ENCODE measurements around the gene DLEC1.

The DLEC1 gene

DNA sequence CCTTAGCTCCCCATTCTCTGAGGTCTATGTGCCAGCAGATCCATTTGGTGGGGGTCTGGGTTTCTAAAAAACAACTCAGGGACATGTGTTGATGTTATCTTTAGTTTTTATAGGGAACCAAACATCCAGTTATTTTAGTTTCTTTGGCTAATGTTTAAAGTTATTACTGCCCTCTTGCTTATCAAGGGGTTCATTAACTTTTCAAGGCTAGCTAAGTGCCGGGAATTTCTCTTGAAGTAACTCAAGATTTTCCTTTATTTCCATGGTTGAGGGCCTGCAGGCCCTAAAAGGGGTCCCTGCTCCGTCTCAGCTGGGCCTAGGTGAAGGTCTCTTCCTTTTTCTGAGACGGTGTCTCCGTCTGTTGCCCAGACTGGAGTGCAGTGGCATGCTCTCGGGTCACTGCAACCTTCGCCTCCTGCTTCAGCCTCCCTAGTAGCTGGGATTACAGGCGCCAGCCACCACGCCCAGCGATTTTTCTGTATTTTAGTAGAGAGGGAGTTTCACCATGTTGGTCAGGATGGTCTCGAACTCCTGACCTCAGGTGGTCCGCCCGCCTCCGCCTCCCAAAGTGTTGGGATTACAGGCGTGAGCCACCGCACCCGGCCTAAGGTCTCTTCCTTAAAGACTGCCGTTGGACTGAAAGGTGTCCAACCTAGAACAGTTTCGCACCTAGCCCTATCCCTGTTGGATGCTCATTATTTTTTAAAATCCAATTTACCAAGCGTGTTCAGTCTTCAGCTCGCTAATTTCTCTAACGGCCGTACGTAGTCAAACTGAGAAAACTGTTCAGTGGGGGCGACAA lies 125.0 kb downstream of the DLEC1 start:
- DNase-seq: no peak

DNA sequence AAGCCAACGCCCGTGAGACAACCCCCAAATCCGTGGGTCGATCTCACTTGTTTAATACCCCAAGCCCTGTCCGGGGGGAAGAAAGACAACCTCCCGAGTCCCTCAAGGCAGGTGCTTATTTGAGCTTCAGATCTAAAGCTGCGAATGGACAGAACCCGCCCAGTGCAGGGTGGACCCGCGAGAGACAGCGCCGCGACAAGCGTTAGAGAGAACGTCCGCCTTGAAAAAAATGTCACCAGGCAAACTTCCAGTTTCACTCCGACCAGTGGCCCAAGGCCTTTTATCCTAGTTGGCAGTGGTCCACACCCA lies 125.6 kb downstream of the DLEC1 start:
- no peak for DNase-seq

- peak; percentile 92 for DNase-seq
Observed at GRCh38 chr3:38164952-38165721, 126.1 kb downstream of the DLEC1 start, which contains the start of gene OXSR1. TSS of gene OXSR1 (plus strand) at chr3:38165537. CDS start at chr3:38165877, 340 bp downstream.

DNA sequence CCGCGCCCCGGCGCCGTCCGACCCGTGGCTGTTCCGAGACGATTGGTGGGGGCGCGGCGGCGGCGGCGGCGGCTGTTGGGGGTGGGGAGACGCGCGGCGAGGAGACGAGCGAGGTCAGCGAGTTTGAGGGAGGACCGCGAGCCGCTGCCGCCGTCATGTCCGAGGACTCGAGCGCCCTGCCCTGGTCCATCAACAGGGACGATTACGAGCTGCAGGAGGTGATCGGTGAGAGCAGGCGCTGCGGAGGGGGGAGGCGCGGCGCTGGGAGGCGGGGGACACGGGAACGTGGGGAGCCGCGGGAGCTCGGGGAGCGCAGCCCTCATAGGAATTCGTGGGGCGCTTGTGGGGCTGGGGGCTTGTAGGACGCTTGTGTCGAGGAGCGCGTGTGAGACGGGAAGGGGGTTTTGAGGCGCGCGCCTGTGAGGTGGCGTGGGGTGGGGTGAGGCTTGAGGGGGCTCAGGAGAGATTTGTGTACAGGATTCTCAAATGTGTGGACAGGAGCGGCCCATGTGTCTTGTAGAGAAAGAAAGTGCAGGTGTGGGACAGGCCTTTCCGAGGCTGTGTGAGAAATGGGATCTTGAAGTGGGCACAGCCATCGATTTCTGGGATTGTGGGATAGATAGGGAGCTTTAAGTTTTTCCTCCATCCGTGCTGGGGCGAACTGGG lies 126.8 kb downstream of the DLEC1 start:
- DNase-seq: no peak

DNA sequence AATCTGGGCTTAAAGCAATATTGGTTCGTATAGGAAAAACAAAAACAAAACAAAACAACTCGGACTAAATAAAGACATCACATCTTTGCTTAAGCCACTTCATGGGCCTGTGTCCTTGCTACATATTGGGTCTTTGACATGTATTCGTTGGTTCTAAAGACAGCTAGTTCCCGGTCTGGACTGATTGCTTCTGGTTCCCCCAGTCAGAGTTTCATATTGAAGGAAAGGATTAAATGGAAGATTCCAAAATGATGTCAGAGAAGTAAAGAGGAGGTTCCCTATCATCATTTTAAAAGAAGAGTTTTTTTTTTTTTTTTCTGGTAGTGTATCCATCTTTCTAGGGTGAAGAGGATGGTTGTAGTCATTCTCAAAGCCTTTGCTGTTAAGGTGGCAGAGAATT lies 128.6 kb downstream of the DLEC1 start:
- DNase-seq: no peak

GRCh38 chr3:38168151-38169026 lies 129.4 kb downstream of the DLEC1 start:
- DNase-seq: no peak

DNA sequence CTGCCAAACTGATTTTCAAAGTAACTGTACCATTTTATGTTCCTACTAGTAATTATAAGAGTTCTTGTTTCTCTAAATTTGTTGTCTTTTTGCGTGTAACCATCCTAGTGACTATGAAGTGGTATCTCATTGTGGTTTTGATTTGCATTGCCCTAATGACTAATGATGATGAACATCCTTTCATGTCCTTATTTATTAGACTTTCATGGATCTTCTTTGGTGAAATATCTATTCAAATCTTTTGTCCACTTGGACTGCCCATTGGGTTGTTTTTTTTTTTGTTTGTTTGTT lies 130.0 kb downstream of the DLEC1 start:
- no peak for DNase-seq

GRCh38 chr3:38170722-38171121 lies 131.7 kb downstream of the DLEC1 start:
- DNase-seq: no peak

GRCh38 chr3:38171622-38172021 lies 132.6 kb downstream of the DLEC1 start:
- no peak for DNase-seq

All from NCI-H1436 treated with DMSO at 0.1 percent for 48 hours (cell line).